K562 (cell line): ENCODE data around the gene KCNJ12. TPM values are rescaled to one million over a fixed set of nuclear protein-coding genes. Genes with fewer than 3 reads are reported as not detected.

Source experiments
- ATAC-seq: fragments of 200-7000 bp; cut with Tn5 transposase; 3 replicates; pipeline ENCODE4 v1.9.1; 2020; ENCODE audit warnings: moderate library complexity
- BruUV-seq: library from RNA; stranded (reverse); fragments of 400-500 nt; replicated peaks from 2 replicates; lab custom pipeline; 2021; lab: Mats Ljungman, UMichigan
- CTCF ChIA-PET: fragments of 300-600 bp; formaldehyde crosslinking; extraction: SDS; loops from one replicate; lab custom pipeline; 2021; ENCODE audit warnings: low intra/inter-chr PET ratio; lab: Yijun Ruan, JAX
- POLR2A ChIA-PET: fragments of 300-600, 350-650 bp; sonication (Branson Sonifier 250); formaldehyde crosslinking; extraction: SDS; loops from one replicate; lab custom pipeline; 2021; ENCODE audit warnings: antibody characterized with exemption, inconsistent platforms; lab: Yijun Ruan, JAX
- DNase-seq, 4 experiments: peaks; one replicate each; pipeline versions ENCODE4 v3.0.0 to v3.0.0-alpha.2; 2011 to 2018; ENCODE audit warnings: low spot score in 3 of 4, mixed read lengths in 3 of 4; ENCODE audit errors: extremely low read depth in 1 of 4
- FAIRE-seq: peaks from 2 replicates; lab custom pipeline; 2011; peaks lifted over from hg19 to GRCh38; lab: Jason Lieb, UNC
- H2AFZ ChIP-seq: 2 replicates; pipeline ENCODE4 v1.6.0; 2011; ENCODE audit warnings: low read depth, low read length, control low read depth, inconsistent platforms
- H3K27ac ChIP-seq: fragments of 200-600 bp; 3 replicates; pipeline ENCODE4 v1.8.0; 2011; ENCODE audit warnings: low read depth, mild to moderate bottlenecking, control low read depth, inconsistent platforms, low read length, moderate library complexity, mixed read lengths; ENCODE audit errors: extremely low read depth
- H3K27me3 ChIP-seq, 2 experiments: fragments of 300-600 bp in 1 of 2; 2 replicates in 1 of 2; 3 replicates in 1 of 2; pipeline versions ENCODE4 v1.6.0 to v1.8.0; 2011; ENCODE audit warnings: inconsistent platforms in 2 of 2, low read length in 2 of 2, mild to moderate bottlenecking in 1 of 2, mixed read lengths in 1 of 2, moderate library complexity in 1 of 2; ENCODE audit not compliant: control insufficient read depth in 2 of 2, insufficient read depth in 2 of 2
- H3K36me3 ChIP-seq: fragments of 300-600 bp; 3 replicates; pipeline ENCODE4 v1.8.0; 2011; ENCODE audit warnings: mild to moderate bottlenecking, low read length, inconsistent platforms; ENCODE audit not compliant: control insufficient read depth, insufficient read depth
- H3K4me1 ChIP-seq, 2 experiments: fragments of 200-600 bp in 1 of 2; replicated peaks in 1 of 2; 2 replicates in 1 of 2; 3 replicates in 1 of 2; pipeline versions ENCODE4 v1.5.1 to v1.8.0; 2011; ENCODE audit warnings: inconsistent platforms in 2 of 2, low read length in 2 of 2, mild to moderate bottlenecking in 1 of 2, mixed read lengths in 1 of 2, moderate library complexity in 1 of 2; ENCODE audit not compliant: control insufficient read depth in 2 of 2, insufficient read depth in 2 of 2
- H3K4me2 ChIP-seq: 2 replicates; pipeline ENCODE4 v1.6.1; 2011; ENCODE audit warnings: low read length, control low read depth, inconsistent platforms, mixed read lengths; ENCODE audit not compliant: insufficient read depth
- H3K4me3 ChIP-seq: fragments of 200-600 bp; sonication (generic), shearing (Covaris generic); 2 replicates; pipeline ENCODE4 v1.5.1; 2016; ENCODE audit warnings: control low read depth, inconsistent platforms
- H3K79me2 ChIP-seq: fragments of 200-600 bp; 3 replicates; pipeline ENCODE4 v1.8.0; 2011; ENCODE audit warnings: low read length, inconsistent platforms; ENCODE audit not compliant: control insufficient read depth, insufficient read depth
- H3K9ac ChIP-seq, 2 experiments: 2 replicates each; pipeline versions ENCODE4 v1.6.0 to v1.6.1; 2011; ENCODE audit warnings: low read depth in 2 of 2, low read length in 2 of 2, control low read depth in 1 of 2, inconsistent platforms in 1 of 2, mild to moderate bottlenecking in 1 of 2, mixed read lengths in 1 of 2; ENCODE audit not compliant: insufficient read depth in 1 of 2
- H3K9me1 ChIP-seq: one replicate; pipeline ENCODE4 v1.6.0; 2011; ENCODE audit warnings: inconsistent platforms, mild to moderate bottlenecking, low read length, moderate library complexity; ENCODE audit not compliant: control insufficient read depth, insufficient read depth
- H3K9me3 ChIP-seq: replicated peaks from 2 replicates; pipeline ENCODE4 v1.5.1; 2011; ENCODE audit warnings: low read depth, low read length, inconsistent platforms; ENCODE audit not compliant: control insufficient read depth, insufficient read depth
- H4K20me1 ChIP-seq: replicated peaks from 2 replicates; pipeline ENCODE4 v1.6.1; 2011; ENCODE audit warnings: low read length, inconsistent platforms, mixed read lengths; ENCODE audit not compliant: control insufficient read depth, insufficient read depth
- AFF1 ChIP-seq, 2 experiments: fragments of 450-650 bp; IDR thresholded peaks; 2 replicates each; pipeline ENCODE4 v1.6.1; 2018; ENCODE audit warnings: mild to moderate bottlenecking in 2 of 2, low read depth in 1 of 2; ENCODE audit not compliant: partially characterized antibody in 2 of 2
- DACH1 ChIP-seq: fragments of 450-650 bp; IDR thresholded peaks from 2 replicates; pipeline ENCODE4 v1.6.1; 2018; ENCODE audit not compliant: partially characterized antibody
- EZH2 ChIP-seq: IDR thresholded peaks from 2 replicates; pipeline ENCODE4 v1.6.1; 2012; ENCODE audit warnings: low read depth, mild to moderate bottlenecking, inconsistent platforms, low read length, borderline replicate concordance
- KHSRP ChIP-seq: fragments of 450-650 bp; IDR thresholded peaks from 2 replicates; pipeline ENCODE4 v1.6.1; 2017
- NCOA2 ChIP-seq, 2 experiments: fragments of 450-650 bp; IDR thresholded peaks; 2 replicates each; pipeline ENCODE4 v1.6.1; 2018; ENCODE audit warnings: mild to moderate bottlenecking in 2 of 2, moderate library complexity in 1 of 2; ENCODE audit not compliant: partially characterized antibody in 2 of 2
- PRDM10 ChIP-seq: fragments of 450-650 bp; IDR thresholded peaks from 2 replicates; pipeline ENCODE4 v1.6.1; 2018; ENCODE audit not compliant: partially characterized antibody
- WGBS: fragments of 100-300 bp; shearing (Covaris generic); methylation state at CpG from one replicate; pipeline ENCODE4 v1.1.6; 2016; ENCODE audit warnings: low coverage, mixed read lengths; ENCODE audit not compliant: insufficient coverage; ENCODE audit errors: missing lambda C conversion rate; 5-methylcytosine and 5-hydroxymethylcytosine counted together
- in situ Hi-C: fragments of 300-500 bp; cut with MboI; formaldehyde crosslinking; loops from 4 replicates; pipeline ENCODE4 v1.15.0; 2018; ENCODE audit warnings: inconsistent platforms, mixed read lengths
- intact Hi-C: fragments of 100-400 bp; cut with micrococcal nuclease; formaldehyde crosslinking; loops from 2 replicates; pipeline ENCODE4 v1.14.2; 2022
- polyA plus RNA-seq, 8 experiments: library from polyadenylated mRNA; depleted of rRNA in 4 of 8; stranded (reverse) in 5 of 8; unstranded in 3 of 8; fragments of >200 nt; fragmentation: Nextera tagmentation in 2 of 8; fragmentation: Illumina TruSeq in 1 of 8; extraction: Ambion mirVana in 2 of 8; extraction: Trizol in 1 of 8; gene quantifications; 2 replicates each; pipeline versions ENCODE4 v1.2.1 to v1.2.3, GENCODE V29; 2011 to 2014; ENCODE audit warnings: inconsistent platforms in 1 of 8, missing spikeins in 1 of 8
- total RNA-seq, 7 experiments: library from RNA; depleted of rRNA in 6 of 7; stranded (reverse); fragments of >200 nt in 6 of 7; fragmentation: Illumina TruSeq in 2 of 7; extraction: Trizol in 2 of 7; gene quantifications; 2 replicates each; pipeline versions ENCODE4 v1.2.1 to v1.2.3, GENCODE V29; 2011 to 2021; ENCODE audit warnings: low replicate concordance in 1 of 7

Gene KCNJ12
- total and polyA plus RNA-seq, 9 of the 15 experiments (the other 6 are each of a cell fraction or from before 2014, with no cell fraction given): 0.02 TPM; not detected in 8

DNA sequence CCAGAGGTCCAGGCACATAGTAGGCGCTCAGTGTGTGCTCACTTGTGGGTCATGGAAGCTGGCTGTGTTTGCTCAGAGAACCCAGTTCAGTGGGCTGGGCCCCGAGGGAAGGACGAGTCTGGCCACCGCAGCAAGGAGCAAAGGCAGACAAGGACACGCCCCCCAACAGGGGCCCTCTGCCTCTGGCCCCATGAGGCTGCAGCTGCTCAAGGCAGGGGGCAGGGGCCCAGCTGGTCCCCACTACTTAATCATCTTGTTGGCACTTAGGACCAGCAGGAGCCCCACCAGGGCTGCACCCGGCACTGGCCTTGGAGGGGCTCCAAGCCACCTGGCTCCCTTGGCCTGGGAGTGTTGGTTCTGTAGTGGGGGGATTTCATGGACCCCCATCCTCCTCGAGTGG, 16.1 kb downstream of the KCNJ12 start (continued):
- TF ChIP-seq PRDM10 (no peak), NCOA2 (IDR thresholded peaks at IDR 0.05; ENCODE audit: partially characterized antibody in 2 of 2) (no peak), EZH2 (no peak)

GRCh38 chr17:21394265-21394664, 18.1 kb downstream of the KCNJ12 start:
- no peak overlapping the region for H2AFZ ChIP-seq
- TF ChIP-seq AFF1 (IDR thresholded peaks at IDR 0.05; ENCODE audit: low read depth in 1 of 2, partially characterized antibody in 2 of 2) (no peak), DACH1 (no peak), KHSRP (no peak)
- peaks cover 0 to 9% of the 10 kb centered on the region in 2 experiments; a peak in 2 of 5 replicates for H3K4me1 ChIP-seq
- DNase-seq: no peak
- H3K36me3 ChIP-seq: no peaks in the 10 kb centered on the region
- intact Hi-C loops: no loop called here
- peaks cover 0 to 40% of the 10 kb centered on the region in 2 experiments; a peak in 3 of 5 replicates for H3K27me3 ChIP-seq
- POLR2A ChIA-PET: no interaction called here
- H3K79me2 ChIP-seq: no peaks in the 10 kb centered on the region
- no peaks in the 10 kb centered on the region for H3K9me1 ChIP-seq
- CTCF ChIA-PET: no interaction called here
- no peak overlapping the region for H3K4me3 ChIP-seq
- no peaks in the 10 kb centered on the region for H3K9me3 ChIP-seq
- no TSS peak for BruUV-seq
- in situ Hi-C loops: no loop called here
- H4K20me1 ChIP-seq: peaks cover 4% of the 10 kb centered on the region; the same call in 1 of the 2 replicates
- WGBS: 0% methylated on average over 2 of the region's 2 CpGs
- no peak overlapping the region for H3K27ac ChIP-seq
- FAIRE-seq: no peak
- no peak overlapping the region for H3K4me2 ChIP-seq
- no peak overlapping the region for H3K9ac ChIP-seq
- peak; percentile 32; the same call in 1 of the 3 replicates for ATAC-seq
